Measurements from ENCODE around the gene REM2. TPM values are rescaled to one million over a fixed set of nuclear protein-coding genes. Genes with fewer than 3 reads are reported as not detected.

Gene REM2
- total and polyA plus RNA-seq, 8 donors: 0.12 to 1.2 (median 0.87) TPM; not detected in 3

GRCh38 chr14:22895402-22895801 lies 12.4 kb downstream of the REM2 start:
- 92 to 100% (median 96%) methylated on average over 1 of the region's 1 CpG for WGBS, 5 donors

GRCh38 chr14:22896356-22896755 lies 13.3 kb downstream of the REM2 start:
- no peaks in the 10 kb centered on the region for H3K9me3 ChIP-seq
- TF ChIP-seq POLR2AphosphoS5 (IDR thresholded peaks at IDR 0.05) (no peak), EP300 (IDR thresholded peaks at IDR 0.05) (no peak), POLR2A (IDR thresholded peaks at IDR 0.05) (no peak)
- TF ChIP-seq, protein P1, sequence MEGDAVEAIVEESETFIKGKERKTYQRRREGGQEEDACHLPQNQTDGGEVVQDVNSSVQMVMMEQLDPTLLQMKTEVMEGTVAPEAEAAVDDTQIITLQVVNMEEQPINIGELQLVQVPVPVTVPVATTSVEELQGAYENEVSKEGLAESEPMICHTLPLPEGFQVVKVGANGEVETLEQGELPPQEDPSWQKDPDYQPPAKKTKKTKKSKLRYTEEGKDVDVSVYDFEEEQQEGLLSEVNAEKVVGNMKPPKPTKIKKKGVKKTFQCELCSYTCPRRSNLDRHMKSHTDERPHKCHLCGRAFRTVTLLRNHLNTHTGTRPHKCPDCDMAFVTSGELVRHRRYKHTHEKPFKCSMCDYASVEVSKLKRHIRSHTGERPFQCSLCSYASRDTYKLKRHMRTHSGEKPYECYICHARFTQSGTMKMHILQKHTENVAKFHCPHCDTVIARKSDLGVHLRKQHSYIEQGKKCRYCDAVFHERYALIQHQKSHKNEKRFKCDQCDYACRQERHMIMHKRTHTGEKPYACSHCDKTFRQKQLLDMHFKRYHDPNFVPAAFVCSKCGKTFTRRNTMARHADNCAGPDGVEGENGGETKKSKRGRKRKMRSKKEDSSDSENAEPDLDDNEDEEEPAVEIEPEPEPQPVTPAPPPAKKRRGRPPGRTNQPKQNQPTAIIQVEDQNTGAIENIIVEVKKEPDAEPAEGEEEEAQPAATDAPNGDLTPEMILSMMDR (IDR thresholded peaks at IDR 0.05): no peak
- H3K4me1 ChIP-seq: peaks cover 0 to 21% (median 13%) of the 10 kb centered on the region in 4 donors
- intact Hi-C loops (cut with DNase I; ENCODE audit: low total_unique reads): no loop called here
- no peak overlapping the region for H3K27ac ChIP-seq
- 35 to 63% (median 52%) methylated on average over 5 of the region's 5 CpGs for WGBS, 5 donors
- peaks cover 8 to 25% (median 20%) of the 10 kb centered on the region in 4 donors for H3K36me3 ChIP-seq
- H3K27me3 ChIP-seq: no peaks in the 10 kb centered on the region
- no peak for DNase-seq
- H3K4me3 ChIP-seq: no peak overlapping the region

More at GRCh38 chr14:22895402-22895801, 12.4 kb downstream of the REM2 start:
- Histone ChIP-seq H3K4me3 (no peak overlapping the region), H3K27me3 (no peaks in the 10 kb centered on the region), H3K4me1 (peaks cover 0 to 21% (median 13%) of the 10 kb centered on the region in 4 donors), H3K9me3 (no peaks in the 10 kb centered on the region), H3K36me3 (peaks cover 0 to 15% (median 10%) of the 10 kb centered on the region in 4 donors), H3K27ac (no peak overlapping the region)
- TF ChIP-seq POLR2AphosphoS5 (IDR thresholded peaks at IDR 0.05): no peak
- no peak for TF ChIP-seq EP300 (IDR thresholded peaks at IDR 0.05)
- TF ChIP-seq, protein P1 (IDR thresholded peaks at IDR 0.05): no peak
- no peak for TF ChIP-seq POLR2A (IDR thresholded peaks at IDR 0.05)
- intact Hi-C loops (cut with DNase I; ENCODE audit: low total_unique reads): no loop called here
- DNase-seq: no peak

DNA sequence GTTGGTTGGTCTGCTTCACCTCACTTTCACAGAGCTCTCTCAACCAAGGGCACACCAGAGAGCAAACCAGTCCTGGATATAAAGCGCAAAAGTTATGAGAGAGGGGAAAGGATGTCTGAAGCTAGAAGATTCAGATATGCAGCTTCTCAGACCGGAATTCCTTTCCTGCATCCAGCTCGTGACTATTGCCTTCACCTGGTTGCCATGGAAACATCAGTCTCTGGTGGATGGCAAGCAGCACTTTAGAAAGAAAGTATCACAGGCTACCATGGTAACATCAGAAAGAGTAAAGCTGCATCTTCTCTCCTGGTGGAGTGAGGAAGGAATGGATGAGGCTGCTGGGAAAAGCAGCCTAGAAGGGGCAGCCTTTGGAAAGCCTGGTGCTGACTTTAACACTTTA lies 13.7 kb downstream of the REM2 start:
- H3K9me3 ChIP-seq: no peaks in the 10 kb centered on the region
- WGBS, 5 donors: 66 to 75% (median 69%) methylated on average over 3 of the region's 3 CpGs
- TF ChIP-seq, protein P1 (IDR thresholded peaks at IDR 0.05): no peak
- TF ChIP-seq EP300 (IDR thresholded peaks at IDR 0.05) (no peak), POLR2A (IDR thresholded peaks at IDR 0.05) (no peak), POLR2AphosphoS5 (IDR thresholded peaks at IDR 0.05) (no peak)
- peaks cover 12 to 29% (median 24%) of the 10 kb centered on the region in 4 donors for H3K36me3 ChIP-seq
- no peak overlapping the region for H3K27ac ChIP-seq
- no peak overlapping the region for H3K4me3 ChIP-seq
- no peaks in the 10 kb centered on the region for H3K27me3 ChIP-seq
- H3K4me1 ChIP-seq: peaks cover 0 to 21% (median 13%) of the 10 kb centered on the region in 4 donors
- no peak for DNase-seq
- intact Hi-C loops (cut with DNase I; ENCODE audit: low total_unique reads): no loop called here

DNA sequence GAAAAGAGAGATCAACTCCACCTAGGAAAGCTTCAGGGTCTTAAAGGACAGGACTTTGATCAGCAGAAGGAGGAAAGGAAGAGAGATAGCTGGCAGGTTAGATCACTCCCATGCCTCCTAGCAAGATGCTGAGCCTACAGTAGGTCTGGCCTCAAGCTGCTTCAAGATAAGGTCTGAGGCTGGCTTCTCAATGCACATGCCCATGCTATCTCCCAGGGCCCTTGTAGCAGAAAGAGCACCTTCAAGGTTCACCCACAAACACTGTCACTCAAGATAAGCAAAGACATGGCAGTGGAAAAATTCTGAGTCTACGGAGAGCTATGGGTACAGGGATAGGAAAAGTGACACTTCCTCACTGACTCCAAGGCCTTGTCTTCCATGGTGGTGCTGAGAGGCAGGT lies 14.3 kb downstream of the REM2 start:
- 76 to 100% (median 80%) methylated on average over 1 of the region's 1 CpG for WGBS, 5 donors
- peak overlapping the region in 1 of 5 donors; percentile 32 for H3K27ac ChIP-seq

More for the DNA sequence above, 14.3 kb downstream of the REM2 start:
- H3K4me3 ChIP-seq: no peak overlapping the region
- H3K9me3 ChIP-seq: no peaks in the 10 kb centered on the region
- peaks cover 17 to 35% (median 30%) of the 10 kb centered on the region in 4 donors for H3K36me3 ChIP-seq
- no peak for DNase-seq
- H3K27me3 ChIP-seq: no peaks in the 10 kb centered on the region
- TF ChIP-seq POLR2AphosphoS5 (IDR thresholded peaks at IDR 0.05) (no peak), EP300 (IDR thresholded peaks at IDR 0.05) (no peak), POLR2A (IDR thresholded peaks at IDR 0.05) (no peak)
- TF ChIP-seq, protein P1 (IDR thresholded peaks at IDR 0.05): no peak
- H3K4me1 ChIP-seq: peaks cover 0 to 21% (median 13%) of the 10 kb centered on the region in 4 donors
- intact Hi-C loops (cut with DNase I; ENCODE audit: low total_unique reads): no loop called here

All from stomach (tissue), 9 donors.